ENCODE data around the gene SNRNP27. TPM values are rescaled to one million over a fixed set of nuclear protein-coding genes. Genes with fewer than 3 reads are reported as not detected.

Gene SNRNP27
- total RNA-seq, 1 experiment from 2014 or later, result 47.1 TPM

DNA sequence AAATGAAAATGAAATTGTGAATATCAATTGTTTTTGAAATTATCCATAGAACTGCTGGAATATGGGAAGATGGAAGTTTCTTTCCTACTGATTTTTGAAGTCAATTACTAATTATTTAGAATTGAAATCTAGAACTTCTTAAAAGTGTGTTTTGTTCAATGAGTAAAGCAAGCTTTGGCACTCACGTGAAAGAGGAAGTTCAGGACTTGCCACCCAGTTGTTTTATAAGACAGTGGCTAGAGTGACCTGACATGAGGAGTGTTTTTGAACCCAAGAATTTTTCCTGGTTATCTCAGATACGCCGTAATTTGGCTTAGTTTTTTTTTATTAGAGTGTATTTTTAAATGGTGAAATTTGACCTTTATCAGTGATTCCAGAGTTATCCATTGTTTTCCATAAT, 24.6 kb downstream of the SNRNP27 start:
- Histone ChIP-seq H2BK5ac (ENCODE audit: insufficient read length, low read length) (no peak overlapping the region), H2BK15ac (ENCODE audit: low read depth, low read length) (no peak overlapping the region), H3K27me3 (ENCODE audit: insufficient read depth, low read length) (no peaks in the 10 kb centered on the region), H3K18ac (ENCODE audit: insufficient read length, low read depth, low read length) (no peak overlapping the region), H3K79me2 (ENCODE audit: insufficient read depth, low read length) (no peaks in the 10 kb centered on the region), H3T11ph (ENCODE audit: low read length) (no peak overlapping the region), H2AFZ (ENCODE audit: low read length) (no peak overlapping the region), H4K91ac (ENCODE audit: insufficient read length, low read depth, low read length) (no peak overlapping the region), H2BK12ac (ENCODE audit: insufficient read length, low read depth, low read length) (no peak overlapping the region), H3K14ac (ENCODE audit: insufficient read depth, low read length) (no peak overlapping the region), H3K4ac (ENCODE audit: low read depth, low read length) (no peak overlapping the region), H4K5ac (ENCODE audit: insufficient read length, low read depth, low read length) (no peak overlapping the region), H3K4me2 (ENCODE audit: insufficient read depth, insufficient read length, low read length) (no peak overlapping the region), H4K8ac (replicated peaks; ENCODE audit: insufficient read length, low read depth, low read length) (no peak overlapping the region), H4K20me1 (ENCODE audit: control insufficient read depth, insufficient read depth, insufficient read length) (no peaks in the 10 kb centered on the region), H2AK5ac (ENCODE audit: insufficient read length, low read length) (no peak overlapping the region), H2BK20ac (ENCODE audit: low read depth, low read length, poor library complexity, severe bottlenecking) (no peak overlapping the region), H3K79me1 (ENCODE audit: insufficient read depth, low read depth, low read length, poor library complexity, severe bottlenecking) (no peaks in the 10 kb centered on the region), H3K9me3 (ENCODE audit: control insufficient read depth, low read depth, low read length) (no peaks in the 10 kb centered on the region), H2BK120ac (ENCODE audit: low read depth, low read length, poor library complexity, severe bottlenecking) (no peak overlapping the region), H3K27ac (ENCODE audit: insufficient read length, low read depth, low read length) (no peak overlapping the region), H3K4me1 (ENCODE audit: insufficient read depth, low read length) (no peaks in the 10 kb centered on the region), H3K23me2 (ENCODE audit: insufficient read length, low read depth, low read length, poor library complexity, severe bottlenecking) (peaks cover 3% of the 10 kb centered on the region), H3K23ac (ENCODE audit: insufficient read length, low read depth, low read length) (no peak overlapping the region), H3K56ac (ENCODE audit: insufficient read length, low read depth, low read length) (no peak overlapping the region), H3K9ac (ENCODE audit: extremely low read depth, insufficient read length, low read length) (no peak overlapping the region)
- no peak for DNase-seq
- Mint-ChIP-seq H3K9me3 (no peaks in the 10 kb centered on the region), H3K27ac (no peak overlapping the region), H3K36me3 (ENCODE audit: insufficient read depth in 1 of 3, low read depth in 3 of 3) (peaks cover 0 to 3% (median 0%) of the 10 kb centered on the region in 3 experiments; a peak in 1 of 7 replicates), H3K27me3 (ENCODE audit: low read depth) (no peaks in the 10 kb centered on the region; the same call in 1 of the 2 replicates), H3K4me3 (no peak overlapping the region), H3K4me1 (peaks cover 8 to 10% of the 10 kb centered on the region in 2 experiments; a peak in 3 of 4 replicates)
- TF ChIP-seq, protein P1, sequence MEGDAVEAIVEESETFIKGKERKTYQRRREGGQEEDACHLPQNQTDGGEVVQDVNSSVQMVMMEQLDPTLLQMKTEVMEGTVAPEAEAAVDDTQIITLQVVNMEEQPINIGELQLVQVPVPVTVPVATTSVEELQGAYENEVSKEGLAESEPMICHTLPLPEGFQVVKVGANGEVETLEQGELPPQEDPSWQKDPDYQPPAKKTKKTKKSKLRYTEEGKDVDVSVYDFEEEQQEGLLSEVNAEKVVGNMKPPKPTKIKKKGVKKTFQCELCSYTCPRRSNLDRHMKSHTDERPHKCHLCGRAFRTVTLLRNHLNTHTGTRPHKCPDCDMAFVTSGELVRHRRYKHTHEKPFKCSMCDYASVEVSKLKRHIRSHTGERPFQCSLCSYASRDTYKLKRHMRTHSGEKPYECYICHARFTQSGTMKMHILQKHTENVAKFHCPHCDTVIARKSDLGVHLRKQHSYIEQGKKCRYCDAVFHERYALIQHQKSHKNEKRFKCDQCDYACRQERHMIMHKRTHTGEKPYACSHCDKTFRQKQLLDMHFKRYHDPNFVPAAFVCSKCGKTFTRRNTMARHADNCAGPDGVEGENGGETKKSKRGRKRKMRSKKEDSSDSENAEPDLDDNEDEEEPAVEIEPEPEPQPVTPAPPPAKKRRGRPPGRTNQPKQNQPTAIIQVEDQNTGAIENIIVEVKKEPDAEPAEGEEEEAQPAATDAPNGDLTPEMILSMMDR (conservative IDR thresholded peaks at IDR 0.05), result no peak
- no CpG with 5 or more reads among the region's 3 CpGs for WGBS (ENCODE audit: extremely low coverage, insufficient read length, low lambda C conversion rate)

Measured in H9 (cell line).